Stimulated activated CD4-positive, alpha-beta T cell treated with anti-CD3 and anti-CD28 coated beads, Interleukin-4, amount 100 ng/mL, for 1 hour (primary cell): ENCODE data around the gene ZBTB24.

Source experiments
- DNase-seq: peaks from one replicate; pipeline ENCODE4 v3.0.0-alpha.2; 2020

ZBTB24 gene

GRCh38 chr6:109498052-109498451 is 15.0 kb upstream of the ZBTB24 start:
- DNase-seq = no peak

- DNase-seq = no peak
Observed at GRCh38 chr6:109496036-109496772, 13.2 kb upstream of the ZBTB24 start.

GRCh38 chr6:109493865-109494264 is 10.8 kb upstream of the ZBTB24 start:
- DNase-seq = no peak

- no peak for DNase-seq
Observed at GRCh38 chr6:109491207-109491938, 8.4 kb upstream of the ZBTB24 start.

- no peak for DNase-seq
Observed at GRCh38 chr6:109490713-109491112, 7.7 kb upstream of the ZBTB24 start.

- DNase-seq = no peak
Observed at GRCh38 chr6:109488001-109488400, 5.0 kb upstream of the ZBTB24 start.

- DNase-seq = no peak
Observed at GRCh38 chr6:109486068-109486467, 3.0 kb upstream of the ZBTB24 start.

GRCh38 chr6:109485266-109485935 is 2.4 kb upstream of the ZBTB24 start:
- no peak for DNase-seq

- no peak for DNase-seq
Observed at GRCh38 chr6:109484122-109484521, 1.1 kb upstream of the ZBTB24 start.

- no peak for DNase-seq
Observed at GRCh38 chr6:109483735-109484057, 677 bp upstream of the ZBTB24 start.

- no peak for DNase-seq
Observed at GRCh38 chr6:109480993-109481480, 2.0 kb downstream of the ZBTB24 start.

- DNase-seq = no peak
Observed at GRCh38 chr6:109478841-109479624, 4.0 kb downstream of the ZBTB24 start.

- no peak for DNase-seq
Observed at GRCh38 chr6:109478222-109478805, 4.7 kb downstream of the ZBTB24 start.

GRCh38 chr6:109477725-109478124 is 5.3 kb downstream of the ZBTB24 start:
- DNase-seq = no peak

- no peak for DNase-seq
Observed at GRCh38 chr6:109477184-109477583, 5.8 kb downstream of the ZBTB24 start.

- no peak for DNase-seq
Observed at GRCh38 chr6:109475625-109476024, 7.4 kb downstream of the ZBTB24 start.

- no peak for DNase-seq
Observed at GRCh38 chr6:109474995-109475394, 8.0 kb downstream of the ZBTB24 start.

GRCh38 chr6:109473120-109473519 is 9.9 kb downstream of the ZBTB24 start:
- DNase-seq = no peak

- no peak for DNase-seq
Observed at GRCh38 chr6:109472132-109472995, 10.7 kb downstream of the ZBTB24 start.

GRCh38 chr6:109471105-109471810 is 11.8 kb downstream of the ZBTB24 start:
- DNase-seq = no peak

- DNase-seq = no peak
Observed at GRCh38 chr6:109469591-109470189, 13.3 kb downstream of the ZBTB24 start.
